Fibroblast of lung (primary cell): ENCODE measurements around the gene USP46.

Experiments used
- CTCF ChIP-seq, 2 donors: IDR thresholded peaks in 1 of 2; conservative IDR thresholded peaks in 1 of 2; 1 replicate in 1 of 2; 2 replicates in 1 of 2; pipeline ENCODE4 v1.5.1; 2011 to 2012; ENCODE audit warnings: low read length in 2 of 2, control low read depth in 1 of 2, inconsistent platforms in 1 of 2, low read depth in 1 of 2, mild to moderate bottlenecking in 1 of 2
- EZH2 ChIP-seq: IDR thresholded peaks from 2 replicates; pipeline ENCODE4 v1.5.1; 2012; ENCODE audit warnings: low read length, control low read depth, mild to moderate bottlenecking; ENCODE audit errors: missing control alignments

GRCh38 chr4:52576326-52576725 lies 82.8 kb downstream of the USP46 start:
- TF ChIP-seq CTCF (conservative IDR thresholded peaks at IDR 0.05 in 1 of 2, IDR thresholded peaks at IDR 0.05 in 1 of 2; ENCODE audit: low read depth in 1 of 2, low read length in 2 of 2) (no peak), EZH2 (no peak)
